Upper lobe of right lung (tissue), 1 donor: ENCODE results near the gene PITHD1. TPM values are rescaled to one million over a fixed set of nuclear protein-coding genes. Genes with fewer than 3 reads are reported as not detected.
A peak's percentile ranks its signal among the peaks of the same experiment; 100 is the strongest.
"Not testable (repeated sequence)": the region's sequence is repeated elsewhere in the genome, so short reads cannot be mapped to it uniquely, and the experiment has no call there.

ENCODE experiments used
- ATAC-seq: fragments of 200-7000 bp; cut with Tn5 transposase; one replicate; pipeline ENCODE4 v1.9.1; 2020; ENCODE audit warnings: mild to moderate bottlenecking, moderate library complexity
- DNase-seq: peaks from one replicate; pipeline ENCODE4 v3.0.0-alpha.2; 2020
- H3K27ac ChIP-seq: fragments of 200-600 bp; one replicate; pipeline ENCODE4 v1.8.0; 2022
- H3K27me3 ChIP-seq: fragments of 200-600 bp; one replicate; pipeline ENCODE4 v1.8.0; 2022; ENCODE audit warnings: mild to moderate bottlenecking
- H3K36me3 ChIP-seq: fragments of 200-600 bp; one replicate; pipeline ENCODE4 v1.8.0; 2022
- H3K4me1 ChIP-seq: fragments of 200-600 bp; one replicate; pipeline ENCODE4 v1.8.0; 2022
- H3K4me3 ChIP-seq: fragments of 200-600 bp; one replicate; pipeline ENCODE4 v1.8.0; 2022; ENCODE audit warnings: mild to moderate bottlenecking
- H3K9me3 ChIP-seq: fragments of 200-600 bp; one replicate; pipeline ENCODE4 v1.8.0; 2022
- CTCF ChIP-seq: fragments of 200-600 bp; IDR thresholded peaks from one replicate; pipeline ENCODE4 v1.8.0; 2022; ENCODE audit warnings: antibody characterized with exemption
- intact Hi-C: fragments of 100-400 bp; cut with DNase I; formaldehyde crosslinking; loops from one replicate; pipeline ENCODE4 v1.11.0; 2022
- total RNA-seq: library from RNA; stranded (reverse); fragmentation: NEBNext Ultra II Directional; extraction: Animal tissue kit (Norgen Biotek cat#: 25700); gene quantifications from one replicate; pipeline ENCODE4 v1.2.1, GENCODE V29; 2021
- donor health status: DM: no; HTN: yes; CAD: no; lungs with severe emphysema.

The PITHD1 gene
- total RNA-seq, 1 donor from 2014 or later, result 46.5 TPM

- peaks cover 32% of the 10 kb centered on the region for H3K36me3 ChIP-seq
- H3K4me1 ChIP-seq, result peaks cover 23% of the 10 kb centered on the region
- TF ChIP-seq CTCF, result no peak
- intact Hi-C loops, result no loop called here
- H3K4me3 ChIP-seq, result peak overlapping the region; percentile 86
- H3K27ac ChIP-seq, result peak overlapping the region; percentile 98
- H3K9me3 ChIP-seq, result no peaks in the 10 kb centered on the region
- H3K27me3 ChIP-seq, result no peaks in the 10 kb centered on the region
- peak; percentile 94 for DNase-seq
- ATAC-seq, result peak; percentile 78
Measured at GRCh38 chr1:23799570-23800399, 21.6 kb downstream of the PITHD1 start.

DNA sequence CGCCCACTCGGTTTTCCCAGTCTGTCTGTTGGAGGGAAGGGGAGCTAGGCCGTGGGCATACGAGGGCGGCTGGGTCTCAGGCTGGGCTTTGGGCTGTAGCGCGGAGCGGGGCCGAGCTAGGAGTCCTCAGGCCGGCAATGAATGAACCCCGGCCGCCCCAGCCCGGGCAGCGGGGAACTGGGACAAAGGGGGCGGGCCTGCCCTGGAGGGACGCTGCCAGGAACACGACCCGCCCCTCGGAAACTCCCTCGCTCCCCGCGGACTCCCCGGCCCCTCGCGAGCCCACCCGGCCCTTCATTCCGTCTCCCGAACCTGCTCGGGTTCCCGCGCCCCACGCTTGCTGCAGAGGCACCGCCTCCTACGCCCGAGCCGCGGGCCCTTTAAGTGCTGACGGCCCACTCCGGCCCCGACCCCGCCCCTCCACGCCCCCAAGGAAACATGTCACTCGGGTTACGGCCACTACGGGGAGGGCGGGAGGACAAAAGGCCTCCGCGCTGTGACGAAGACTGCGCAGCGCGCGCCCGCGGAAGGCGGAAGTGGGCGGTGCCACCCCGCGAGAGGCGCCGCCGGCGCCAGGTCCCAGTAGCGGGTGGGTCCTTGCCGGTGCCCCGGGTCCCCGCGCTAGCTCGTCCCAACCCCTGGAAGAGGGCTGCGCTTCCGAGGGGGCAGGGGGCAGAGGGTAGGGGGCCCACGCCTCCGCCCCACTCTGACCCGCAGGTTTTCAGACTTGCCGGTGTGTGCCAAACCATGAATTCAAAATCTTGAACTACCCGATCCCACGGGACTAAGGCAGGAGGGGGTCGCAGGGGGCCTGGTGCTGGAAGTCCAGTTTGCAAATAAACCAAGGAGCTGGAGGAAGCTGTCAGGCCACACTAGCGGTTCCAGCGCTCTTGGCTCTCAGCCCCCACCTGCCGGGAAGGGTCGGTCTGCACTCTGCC, 22.5 kb downstream of the PITHD1 start, which contains the start of gene GALE:
Gene GALE (minus strand): TSS at position 355 of the 938 bp plus-strand sequence. CDS start 1,747 bp downstream, outside the sequence.
- Histone ChIP-seq H3K4me3 (peak within 1 kb of the TSS; percentile 86), H3K4me1 (peaks cover 23% of the 10 kb centered on the region), H3K27me3 (no peaks in the 10 kb centered on the region), H3K36me3 (peaks cover 28% of the 10 kb centered on the region), H3K27ac (peak within 1 kb of the TSS; percentile 98), H3K9me3 (no peaks in the 10 kb centered on the region)
- intact Hi-C loops, result no loop called here
- peak; percentile 99 for DNase-seq
- TF ChIP-seq CTCF, result no peak
- ATAC-seq, result peak; percentile 93

DNA sequence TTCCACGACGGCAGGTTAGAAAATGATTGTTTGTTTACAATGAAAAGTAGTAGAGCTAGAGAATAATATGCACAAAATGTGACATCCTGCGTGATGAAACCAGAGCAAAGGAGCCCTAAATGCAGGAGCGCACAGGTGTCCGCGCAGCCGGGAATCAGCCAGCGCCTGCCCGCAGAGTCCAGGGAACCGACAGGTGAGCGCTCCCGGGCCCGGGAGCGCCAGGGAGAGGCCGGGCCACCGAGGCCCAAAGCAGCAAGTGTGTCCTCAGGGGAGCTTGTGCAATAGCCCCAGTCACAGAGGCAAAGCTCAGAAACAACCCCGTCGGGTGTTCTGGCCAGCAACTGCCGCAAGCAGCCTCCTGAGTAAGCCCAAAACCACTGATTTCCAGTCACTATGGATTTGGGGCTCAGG, 23.1 kb downstream of the PITHD1 start:
- DNase-seq (peak; percentile 83), ATAC-seq (peak; percentile 3)
- Histone ChIP-seq H3K4me1 (peaks cover 23% of the 10 kb centered on the region), H3K4me3 (peak overlapping the region; percentile 86), H3K27me3 (no peaks in the 10 kb centered on the region), H3K27ac (peak overlapping the region; percentile 98), H3K9me3 (no peaks in the 10 kb centered on the region), H3K36me3 (peaks cover 25% of the 10 kb centered on the region)
- TF ChIP-seq CTCF, result no peak
- intact Hi-C loops, result no loop called here

- intact Hi-C loops, result no loop called here
- H3K27ac ChIP-seq, result peak overlapping the region; percentile 98
- no peaks in the 10 kb centered on the region for H3K27me3 ChIP-seq
- ATAC-seq (no peak), DNase-seq (no peak)
- peak overlapping the region; percentile 86 for H3K4me3 ChIP-seq
- peaks cover 19% of the 10 kb centered on the region for H3K36me3 ChIP-seq
- no peaks in the 10 kb centered on the region for H3K9me3 ChIP-seq
- peaks cover 23% of the 10 kb centered on the region for H3K4me1 ChIP-seq
- no peak for TF ChIP-seq CTCF
Measured at GRCh38 chr1:23801876-23802275, 23.7 kb downstream of the PITHD1 start.

GRCh38 chr1:23802809-23803342, 24.7 kb downstream of the PITHD1 start:
- DNase-seq, ATAC-seq, intact Hi-C loops, H3K4me3 ChIP-seq, H3K9me3 ChIP-seq, H3K27ac ChIP-seq, H3K27me3 ChIP-seq: not testable (repeated sequence)
- H3K36me3 ChIP-seq, result peaks cover 19% of the 10 kb centered on the region
- H3K4me1 ChIP-seq, result peaks cover 23% of the 10 kb centered on the region
